GM21528 (cell line): ENCODE measurements around the gene SOD1.

ENCODE experiments used
- ATAC-seq: cut with Tn5 transposase; IDR thresholded peaks from one replicate; pipeline ENCODE4 v1.9.1; 2021; ENCODE audit warnings: mild to moderate bottlenecking, moderate library complexity; ENCODE audit not compliant: unreplicated experiment, low FRiP score

SOD1 gene

GRCh38 chr21:31678478-31678877 lies 19.0 kb downstream of the SOD1 start:
- no peak for ATAC-seq

- ATAC-seq, result no peak
These were observed 23.1 kb downstream of the SOD1 start for GRCh38 chr21:31682620-31683019.

DNA sequence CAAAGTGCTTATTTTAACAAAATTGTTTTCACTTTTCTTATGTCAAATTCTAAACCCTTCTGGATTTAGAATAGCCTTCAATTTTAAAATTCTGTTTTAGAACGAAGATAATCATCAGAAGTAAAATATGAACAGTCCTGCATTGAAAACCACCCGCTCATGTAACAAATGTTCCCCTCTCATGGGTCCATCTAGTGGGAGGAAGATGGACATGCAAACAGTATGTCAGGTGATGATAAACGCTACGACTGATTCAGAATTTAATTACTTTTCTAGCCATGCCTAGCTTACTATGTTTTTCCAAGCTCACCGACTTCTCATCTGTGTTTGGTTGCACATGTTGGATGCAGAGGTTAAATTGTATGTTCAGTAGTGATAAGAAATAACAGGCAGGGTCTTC lies 23.5 kb downstream of the SOD1 start:
- ATAC-seq, result no peak

DNA sequence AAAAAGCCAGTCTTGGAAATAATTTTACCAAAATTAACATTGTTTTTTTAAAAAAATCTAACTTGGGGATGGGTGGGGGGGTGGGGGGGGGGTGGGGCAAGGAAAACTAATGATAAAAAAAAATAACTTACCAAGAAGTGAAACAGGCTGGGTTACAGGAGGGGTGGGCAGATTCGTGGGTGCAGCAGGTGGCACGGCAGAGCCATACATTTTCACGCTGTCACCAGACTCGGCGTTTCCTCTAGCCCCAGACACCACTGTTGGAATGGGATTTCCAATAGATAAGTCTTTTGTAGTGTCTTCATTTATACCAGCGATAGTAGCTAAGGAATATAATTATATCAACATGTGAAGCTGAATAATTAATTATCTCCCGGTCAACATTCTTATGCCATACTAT lies 25.4 kb downstream of the SOD1 start:
- ATAC-seq, result no peak

GRCh38 chr21:31686272-31686915 lies 26.9 kb downstream of the SOD1 start:
- ATAC-seq, result no peak

- no peak for ATAC-seq
These were observed 27.6 kb downstream of the SOD1 start for GRCh38 chr21:31687108-31687507.

- no peak for ATAC-seq
These were observed 29.3 kb downstream of the SOD1 start for GRCh38 chr21:31688603-31689368.

GRCh38 chr21:31693222-31693621 lies 33.7 kb downstream of the SOD1 start:
- ATAC-seq, result no peak

GRCh38 chr21:31696424-31696823 lies 36.9 kb downstream of the SOD1 start:
- ATAC-seq, result no peak

GRCh38 chr21:31698461-31698860 lies 39.0 kb downstream of the SOD1 start:
- ATAC-seq, result no peak

DNA sequence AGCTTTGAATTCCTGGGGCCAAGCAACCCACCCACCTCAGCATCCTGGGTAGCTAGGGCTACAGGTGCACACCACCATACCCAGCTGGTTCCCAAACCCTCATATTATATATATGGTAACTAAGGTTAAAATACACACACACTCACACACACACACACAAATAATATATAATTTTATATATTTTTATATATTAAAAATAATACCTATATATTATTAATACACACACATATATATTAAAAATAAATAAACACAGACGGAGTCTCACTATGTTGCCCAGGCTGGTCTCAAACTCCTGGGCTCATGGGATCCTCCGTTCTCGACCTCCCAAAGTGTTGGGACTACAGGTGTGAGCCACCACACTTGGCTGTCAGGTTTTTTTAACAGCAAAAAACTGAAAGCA lies 40.5 kb downstream of the SOD1 start:
- no peak for ATAC-seq

DNA sequence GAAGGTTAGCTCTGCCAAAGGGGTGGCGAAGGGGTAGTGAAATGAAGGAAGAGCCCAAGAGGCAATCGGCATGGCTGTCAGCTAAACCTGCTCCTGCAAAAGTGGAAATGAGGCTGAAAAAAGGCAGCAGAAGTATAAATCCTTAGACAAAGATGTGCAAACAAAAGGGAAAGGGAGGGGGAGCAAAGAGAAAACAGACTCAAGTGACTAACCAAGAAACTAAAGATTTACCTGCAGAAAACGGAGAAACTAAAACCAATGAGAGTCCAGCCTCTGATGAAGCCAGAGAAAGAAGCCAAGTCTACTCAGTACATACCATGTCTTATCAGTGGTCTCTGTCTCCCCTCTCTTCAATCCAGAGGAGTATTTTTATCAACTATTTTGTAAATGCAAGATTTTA lies 47.1 kb downstream of the SOD1 start:
- no peak for ATAC-seq

GRCh38 chr21:31707499-31707898 lies 48.0 kb downstream of the SOD1 start:
- ATAC-seq, result no peak

GRCh38 chr21:31708541-31708940 lies 49.0 kb downstream of the SOD1 start:
- ATAC-seq, result no peak

- no peak for ATAC-seq
These were observed 51.1 kb downstream of the SOD1 start for GRCh38 chr21:31710586-31710985.

GRCh38 chr21:31711326-31711725 lies 51.8 kb downstream of the SOD1 start:
- ATAC-seq, result no peak

DNA sequence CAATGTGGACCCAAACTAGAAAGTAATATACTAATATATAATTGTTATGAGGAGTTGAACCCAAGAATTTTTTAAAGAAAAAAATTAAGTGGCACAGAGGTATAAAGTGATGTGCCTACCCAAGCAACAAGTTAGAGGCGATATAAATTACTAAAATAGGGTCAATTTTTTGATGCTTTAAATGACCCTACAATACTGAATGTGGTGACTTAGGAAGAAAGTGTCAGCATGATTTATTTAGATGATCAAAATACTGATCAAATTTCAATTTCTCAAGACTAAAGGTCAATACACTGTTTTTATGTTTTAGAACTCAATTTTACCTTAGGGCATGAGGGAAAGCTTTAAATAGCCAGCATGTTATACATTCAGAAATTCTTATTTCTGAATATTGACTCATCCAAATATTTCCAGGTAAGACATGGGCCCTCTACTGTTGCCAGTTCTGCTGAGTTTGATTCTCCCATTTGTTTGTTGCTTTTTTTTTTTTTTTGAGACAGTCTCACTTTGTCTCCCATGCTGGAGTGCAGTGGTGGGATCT lies 52.3 kb downstream of the SOD1 start:
- ATAC-seq, result no peak

DNA sequence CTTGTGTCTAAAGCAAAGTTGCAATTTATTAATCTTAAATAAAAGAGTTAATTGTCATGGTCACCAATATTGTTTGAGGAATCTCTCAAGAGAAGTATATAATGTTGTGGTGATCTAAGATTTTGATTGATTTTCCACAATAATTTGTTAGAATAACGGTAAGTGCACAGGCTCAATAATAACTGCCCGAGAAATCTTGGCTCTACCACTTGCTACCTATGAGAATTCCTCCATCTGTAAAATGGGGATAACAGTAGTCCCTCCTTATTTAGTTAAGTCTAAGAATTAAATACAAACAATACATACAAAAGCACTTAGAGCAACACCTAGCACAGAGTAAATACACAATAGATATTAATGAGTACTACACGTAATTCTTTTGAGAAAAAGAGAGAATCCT lies 53.6 kb downstream of the SOD1 start:
- no peak for ATAC-seq

DNA sequence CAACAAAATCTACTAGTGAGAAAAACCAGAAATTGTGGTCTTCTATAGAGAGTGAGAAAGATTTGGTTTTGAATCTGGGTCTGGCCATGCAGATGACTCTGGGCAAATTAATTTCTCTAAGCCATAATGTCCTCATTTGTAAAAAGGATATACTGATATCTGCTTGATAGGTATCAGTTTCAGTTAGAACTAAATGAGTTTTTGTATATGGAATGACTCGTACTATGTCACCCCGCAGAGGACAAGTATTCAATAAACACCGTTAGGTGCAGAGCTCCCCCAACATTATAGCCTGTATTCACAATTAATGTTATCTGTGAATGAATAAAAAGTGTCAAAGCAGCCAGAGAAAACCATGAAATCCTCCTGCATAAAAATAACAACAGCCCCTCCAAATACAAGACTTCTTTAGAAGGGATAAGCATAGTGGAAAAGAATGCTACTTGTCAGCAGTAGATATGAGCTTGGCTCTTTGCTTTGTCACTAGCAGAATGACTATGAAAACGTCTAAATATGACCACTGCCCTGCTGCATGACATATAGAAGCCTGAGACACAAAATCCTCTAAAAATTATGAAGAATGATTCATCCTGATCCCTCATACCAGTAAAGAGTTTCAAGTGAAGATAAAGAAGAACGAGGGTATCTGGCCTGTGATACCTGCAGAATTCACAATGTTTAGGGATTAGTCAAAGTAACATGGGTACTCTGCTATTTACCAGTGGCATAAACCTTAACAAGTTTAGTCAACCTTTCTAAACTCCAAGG lies 54.7 kb downstream of the SOD1 start:
- no peak for ATAC-seq

DNA sequence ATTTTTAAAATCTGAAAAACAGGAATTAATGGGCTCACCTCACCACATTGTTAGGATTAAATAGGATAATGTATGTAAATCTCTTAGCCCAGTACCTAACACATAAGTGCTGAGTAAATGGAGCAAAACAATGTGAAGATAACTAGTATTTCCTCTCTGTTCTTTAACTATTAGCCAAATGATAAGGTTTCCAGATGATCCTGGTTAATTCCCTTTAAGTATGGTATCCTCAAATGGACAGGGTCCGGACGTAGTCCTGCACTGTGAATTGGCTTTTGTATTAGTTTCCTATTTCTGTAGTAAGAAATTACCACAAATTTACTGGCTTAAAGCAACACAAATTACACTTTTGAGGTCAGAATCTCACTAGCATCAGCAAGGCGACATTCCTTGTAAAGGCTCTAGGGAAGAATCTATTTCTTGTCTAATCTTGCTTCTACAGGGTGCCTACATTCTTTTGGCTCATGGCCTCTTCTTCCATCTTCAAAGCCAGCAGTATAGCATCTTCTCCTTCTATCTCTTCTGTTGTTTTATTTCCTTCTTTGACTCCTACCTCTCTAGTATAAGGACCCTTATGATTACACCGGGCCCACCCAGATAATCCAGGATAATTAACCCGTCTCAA lies 55.4 kb downstream of the SOD1 start:
- no peak for ATAC-seq

DNA sequence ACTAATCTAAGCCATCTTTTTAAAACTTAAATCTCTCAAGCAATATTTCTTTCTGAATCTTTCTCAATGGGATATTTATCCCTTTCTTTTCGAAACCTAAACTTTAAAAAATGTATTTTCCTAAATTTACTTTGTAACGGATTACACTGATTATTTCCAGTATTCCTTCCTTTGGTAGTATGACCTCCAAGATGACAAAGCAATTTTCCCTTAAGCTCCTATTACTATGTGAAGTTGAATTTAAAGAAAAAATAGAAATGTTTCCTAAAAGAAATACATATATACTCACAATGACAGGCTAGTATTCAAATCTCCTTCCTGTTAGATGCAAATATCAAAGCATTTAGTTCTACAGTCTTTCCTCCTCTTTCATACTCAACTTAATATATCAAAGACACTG lies 56.6 kb downstream of the SOD1 start:
- no peak for ATAC-seq
